Esophagus squamous epithelium (tissue), 4 donors: Measurements from ENCODE around the gene PLN.

Experiments
- CTCF ChIP-seq, 6 experiments: fragments of 450-650 bp in 4 of 6; fragments of 200-600 bp in 2 of 6; sonication (generic) in 2 of 6; IDR thresholded peaks; one replicate each; pipeline ENCODE4 v1.5.1; 2016 to 2019; ENCODE audit warnings: antibody characterized with exemption in 6 of 6, mild to moderate bottlenecking in 4 of 6, moderate library complexity in 4 of 6
- POLR2A ChIP-seq, 4 donors: fragments of 450-650 bp; IDR thresholded peaks; one replicate each; pipeline ENCODE4 v1.6.1; 2017; ENCODE audit warnings: antibody characterized with exemption in 4 of 4, mild to moderate bottlenecking in 4 of 4, moderate library complexity in 3 of 4

DNA sequence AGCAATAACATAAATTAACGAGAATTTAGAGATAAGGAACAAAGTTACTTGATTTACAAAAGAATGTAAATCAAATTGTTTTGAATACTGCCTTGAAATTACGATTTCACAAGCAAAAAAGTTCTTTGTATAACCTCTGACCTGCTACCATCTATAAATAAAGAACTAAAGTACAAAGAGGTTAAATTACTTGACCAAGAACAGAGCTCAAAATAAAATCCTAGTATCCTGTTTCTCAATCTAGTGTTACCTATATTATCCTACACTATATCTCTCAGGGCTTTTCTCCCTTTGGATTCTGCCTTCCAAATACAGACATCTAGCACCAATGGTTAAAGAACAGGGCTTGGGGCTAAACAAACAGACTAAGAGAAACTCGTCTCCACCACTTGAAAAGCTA lies 43.8 kb downstream of the PLN start:
- TF ChIP-seq CTCF (IDR thresholded peaks at IDR 0.05) (no peak), POLR2A (IDR thresholded peaks at IDR 0.05) (no peak)
